ENCODE data around the gene DOCK9.

Gene DOCK9

DNA sequence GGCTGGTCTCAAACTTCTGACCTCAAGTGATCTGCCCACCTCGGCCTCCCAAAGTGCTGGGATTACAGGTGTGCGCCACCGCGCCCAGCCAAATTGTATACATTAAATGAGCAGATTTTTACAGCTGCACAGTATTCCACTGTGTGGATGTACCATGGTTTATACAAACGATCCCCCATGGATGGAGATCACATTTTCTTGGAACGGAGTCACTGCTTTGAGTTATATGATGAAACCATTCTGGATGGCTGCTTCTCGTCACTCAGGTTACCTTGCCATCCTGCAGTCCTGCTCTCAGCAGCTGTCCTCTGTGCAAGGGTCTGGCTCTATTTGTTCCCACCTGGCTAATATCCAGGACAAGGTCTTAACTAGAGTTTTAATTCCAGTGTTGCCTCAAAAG lies 186.3 kb downstream of the DOCK9 start:
- no peaks in the 10 kb centered on the region for H3K4me1 ChIP-seq (ENCODE audit: insufficient read depth, low read length, severe bottlenecking)
- no peak overlapping the region for H3K9ac ChIP-seq (ENCODE audit: low read length)
- no peaks in the 10 kb centered on the region for H3K36me3 ChIP-seq (ENCODE audit: insufficient read depth, low read length)
- H3K79me2 ChIP-seq (ENCODE audit: insufficient read depth, low read length) = no peaks in the 10 kb centered on the region
- H3K4me2 ChIP-seq (ENCODE audit: low read length) = no peak overlapping the region
- no peaks in the 10 kb centered on the region for H3K27me3 ChIP-seq (ENCODE audit: insufficient read depth, low read length)
- H3K9me3 ChIP-seq (ENCODE audit: low read length) = no peaks in the 10 kb centered on the region
- H3K4me3 ChIP-seq (ENCODE audit: low read depth, low read length, poor library complexity, severe bottlenecking) = no peak overlapping the region
- H3K9me2 ChIP-seq (ENCODE audit: low read depth, low read length) = no peaks in the 10 kb centered on the region
- H2AFZ ChIP-seq (ENCODE audit: low read length) = no peak overlapping the region
- H3F3A ChIP-seq (ENCODE audit: insufficient read depth, low read length) = no peaks in the 10 kb centered on the region
- no peaks in the 10 kb centered on the region for H4K20me1 ChIP-seq (ENCODE audit: insufficient read depth, low read length)
- H3K27ac ChIP-seq (ENCODE audit: low read depth, low read length, poor library complexity, severe bottlenecking) = no peak overlapping the region
- no peak for TF ChIP-seq EZH2 (IDR thresholded peaks at IDR 0.05; ENCODE audit: borderline replicate concordance, low read length)
- TF ChIP-seq, protein P1, sequence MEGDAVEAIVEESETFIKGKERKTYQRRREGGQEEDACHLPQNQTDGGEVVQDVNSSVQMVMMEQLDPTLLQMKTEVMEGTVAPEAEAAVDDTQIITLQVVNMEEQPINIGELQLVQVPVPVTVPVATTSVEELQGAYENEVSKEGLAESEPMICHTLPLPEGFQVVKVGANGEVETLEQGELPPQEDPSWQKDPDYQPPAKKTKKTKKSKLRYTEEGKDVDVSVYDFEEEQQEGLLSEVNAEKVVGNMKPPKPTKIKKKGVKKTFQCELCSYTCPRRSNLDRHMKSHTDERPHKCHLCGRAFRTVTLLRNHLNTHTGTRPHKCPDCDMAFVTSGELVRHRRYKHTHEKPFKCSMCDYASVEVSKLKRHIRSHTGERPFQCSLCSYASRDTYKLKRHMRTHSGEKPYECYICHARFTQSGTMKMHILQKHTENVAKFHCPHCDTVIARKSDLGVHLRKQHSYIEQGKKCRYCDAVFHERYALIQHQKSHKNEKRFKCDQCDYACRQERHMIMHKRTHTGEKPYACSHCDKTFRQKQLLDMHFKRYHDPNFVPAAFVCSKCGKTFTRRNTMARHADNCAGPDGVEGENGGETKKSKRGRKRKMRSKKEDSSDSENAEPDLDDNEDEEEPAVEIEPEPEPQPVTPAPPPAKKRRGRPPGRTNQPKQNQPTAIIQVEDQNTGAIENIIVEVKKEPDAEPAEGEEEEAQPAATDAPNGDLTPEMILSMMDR (IDR thresholded peaks at IDR 0.05; ENCODE audit: low read length) = no peak

DNA sequence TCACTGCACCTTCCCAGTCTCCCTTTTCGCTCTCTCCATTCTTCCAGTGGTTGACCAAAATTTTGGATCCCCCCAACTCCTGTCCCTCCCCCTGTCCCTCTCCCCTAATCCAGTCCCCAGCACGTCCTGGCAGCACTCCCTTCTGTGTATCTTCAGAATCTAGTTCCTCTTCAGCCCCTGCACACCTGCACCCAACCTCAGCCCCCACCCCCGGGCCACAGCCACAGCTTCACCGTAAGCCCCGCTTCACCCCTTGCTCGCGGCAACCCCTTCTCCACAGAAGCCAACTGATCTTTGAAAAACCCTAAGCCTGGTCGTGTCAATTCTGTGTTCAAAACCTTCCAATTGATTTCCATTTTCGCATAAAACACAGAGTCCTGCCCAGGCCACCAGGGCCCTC lies 189.9 kb downstream of the DOCK9 start:
- no peaks in the 10 kb centered on the region for H3K27me3 ChIP-seq (ENCODE audit: insufficient read depth, low read length)
- no peaks in the 10 kb centered on the region for H4K20me1 ChIP-seq (ENCODE audit: insufficient read depth, low read length)
- H3F3A ChIP-seq (ENCODE audit: insufficient read depth, low read length) = no peaks in the 10 kb centered on the region
- H2AFZ ChIP-seq (ENCODE audit: low read length) = no peak overlapping the region
- H3K4me1 ChIP-seq (ENCODE audit: insufficient read depth, low read length, severe bottlenecking) = no peaks in the 10 kb centered on the region
- no peak overlapping the region for H3K4me2 ChIP-seq (ENCODE audit: low read length)
- no peak overlapping the region for H3K9ac ChIP-seq (ENCODE audit: low read length)
- no peaks in the 10 kb centered on the region for H3K9me3 ChIP-seq (ENCODE audit: low read length)
- no peaks in the 10 kb centered on the region for H3K9me2 ChIP-seq (ENCODE audit: low read depth, low read length)
- H3K36me3 ChIP-seq (ENCODE audit: insufficient read depth, low read length) = no peaks in the 10 kb centered on the region
- no peak overlapping the region for H3K27ac ChIP-seq (ENCODE audit: low read depth, low read length, poor library complexity, severe bottlenecking)
- no peak overlapping the region for H3K4me3 ChIP-seq (ENCODE audit: low read depth, low read length, poor library complexity, severe bottlenecking)
- H3K79me2 ChIP-seq (ENCODE audit: insufficient read depth, low read length) = no peaks in the 10 kb centered on the region
- TF ChIP-seq, protein P1 (IDR thresholded peaks at IDR 0.05; ENCODE audit: low read length) = no peak
- TF ChIP-seq EZH2 (IDR thresholded peaks at IDR 0.05; ENCODE audit: borderline replicate concordance, low read length) = no peak

DNA sequence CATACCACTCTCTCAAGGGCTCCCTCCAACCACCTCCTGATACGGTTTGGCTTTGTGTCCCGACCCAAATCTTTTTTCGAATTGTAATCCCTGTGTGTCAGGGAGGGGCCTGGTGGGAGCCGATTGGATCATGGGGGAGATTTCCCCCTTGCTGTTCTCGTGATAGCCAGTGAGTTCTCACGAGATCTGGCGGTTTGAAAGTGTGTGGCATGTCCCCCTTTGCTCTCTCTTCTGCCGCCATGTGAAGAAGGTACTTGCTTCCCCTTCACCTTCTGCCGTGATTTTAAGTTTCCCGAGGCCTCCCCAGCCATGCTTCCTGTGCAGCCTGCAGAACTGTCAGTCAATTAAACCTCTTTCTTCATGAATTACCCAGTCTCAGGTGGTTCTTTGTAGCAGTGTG lies 190.7 kb downstream of the DOCK9 start:
- H3K36me3 ChIP-seq (ENCODE audit: insufficient read depth, low read length) = no peaks in the 10 kb centered on the region
- no peaks in the 10 kb centered on the region for H3F3A ChIP-seq (ENCODE audit: insufficient read depth, low read length)
- H3K4me3 ChIP-seq (ENCODE audit: low read depth, low read length, poor library complexity, severe bottlenecking) = no peak overlapping the region
- no peak for TF ChIP-seq EZH2 (IDR thresholded peaks at IDR 0.05; ENCODE audit: borderline replicate concordance, low read length)
- TF ChIP-seq, protein P1 (IDR thresholded peaks at IDR 0.05; ENCODE audit: low read length) = no peak
- H3K9me3 ChIP-seq (ENCODE audit: low read length) = no peaks in the 10 kb centered on the region
- no peak overlapping the region for H3K9ac ChIP-seq (ENCODE audit: low read length)
- no peaks in the 10 kb centered on the region for H4K20me1 ChIP-seq (ENCODE audit: insufficient read depth, low read length)
- no peak overlapping the region for H3K4me2 ChIP-seq (ENCODE audit: low read length)
- H3K4me1 ChIP-seq (ENCODE audit: insufficient read depth, low read length, severe bottlenecking) = no peaks in the 10 kb centered on the region
- H3K79me2 ChIP-seq (ENCODE audit: insufficient read depth, low read length) = no peaks in the 10 kb centered on the region
- no peaks in the 10 kb centered on the region for H3K27me3 ChIP-seq (ENCODE audit: insufficient read depth, low read length)
- H3K9me2 ChIP-seq (ENCODE audit: low read depth, low read length) = no peaks in the 10 kb centered on the region
- H2AFZ ChIP-seq (ENCODE audit: low read length) = no peak overlapping the region
- no peak overlapping the region for H3K27ac ChIP-seq (ENCODE audit: low read depth, low read length, poor library complexity, severe bottlenecking)
